K562 (cell line): Measurements from ENCODE around the gene BEST3. TPM values are rescaled to one million over a fixed set of nuclear protein-coding genes. Genes with fewer than 3 reads are reported as not detected.

ENCODE experiments used
- CHCHD3 ChIP-seq: fragments of 250-450 bp; sonication (Bioruptor Pico); IDR thresholded peaks from 2 replicates; pipeline ENCODE4 v2.1.2; 2022; ENCODE audit warnings: mild to moderate bottlenecking
- CTCF ChIP-seq, 3 experiments: IDR thresholded peaks in 2 of 3; conservative IDR thresholded peaks in 1 of 3; 2 replicates each; pipeline ENCODE4 v1.5.1; 2011 to 2012; ENCODE audit warnings: low read length in 3 of 3, mild to moderate bottlenecking in 3 of 3, control low read depth in 2 of 3, improper control_type of control experiment in 1 of 3, inconsistent platforms in 1 of 3, low read depth in 1 of 3, mixed read lengths in 1 of 3, moderate library complexity in 1 of 3; ENCODE audit not compliant: insufficient read depth in 2 of 3
- DDX20 ChIP-seq: fragments of 450-650 bp; IDR thresholded peaks from 2 replicates; pipeline ENCODE4 v1.6.1; 2016; ENCODE audit warnings: missing genetic modification characterization, low read depth, mild to moderate bottlenecking, missing compliant biosample characterization, moderate library complexity
- FOXA1 ChIP-seq: fragments of 450-650 bp; IDR thresholded peaks from 2 replicates; pipeline ENCODE4 v1.6.1; 2016; ENCODE audit warnings: mild to moderate bottlenecking, borderline replicate concordance
- GTF2B ChIP-seq: IDR thresholded peaks from 2 replicates; pipeline ENCODE4 v1.6.1; 2011; ENCODE audit not compliant: insufficient read length; ENCODE audit errors: extremely low read depth
- KAT2B ChIP-seq: IDR thresholded peaks from one replicate; pipeline ENCODE4 v1.6.1; 2012; ENCODE audit warnings: low read depth, mild to moderate bottlenecking, control low read depth, inconsistent platforms, low read length, moderate library complexity
- POLR3G ChIP-seq: IDR thresholded peaks from 2 replicates; pipeline ENCODE4 v1.6.1; 2011; ENCODE audit not compliant: insufficient read length, insufficient replicate concordance; ENCODE audit errors: extremely low read depth
- PRDM10 ChIP-seq: fragments of 450-650 bp; IDR thresholded peaks from 2 replicates; pipeline ENCODE4 v1.6.1; 2018; ENCODE audit not compliant: partially characterized antibody
- RUNX1 ChIP-seq: sonication (generic); IDR thresholded peaks from 2 replicates; pipeline ENCODE4 v1.6.1; 2016; ENCODE audit warnings: antibody characterized with exemption, low read depth
- polyA plus RNA-seq, 8 experiments: library from polyadenylated mRNA; depleted of rRNA in 4 of 8; stranded (reverse) in 5 of 8; unstranded in 3 of 8; fragments of >200 nt; fragmentation: Nextera tagmentation in 2 of 8; fragmentation: Illumina TruSeq in 1 of 8; extraction: Ambion mirVana in 2 of 8; extraction: Trizol in 1 of 8; gene quantifications; 2 replicates each; pipeline versions ENCODE4 v1.2.1 to v1.2.3, GENCODE V29; 2011 to 2014; ENCODE audit warnings: inconsistent platforms in 1 of 8, missing spikeins in 1 of 8
- total RNA-seq, 7 experiments: library from RNA; depleted of rRNA in 6 of 7; stranded (reverse); fragments of >200 nt in 6 of 7; fragmentation: Illumina TruSeq in 2 of 7; extraction: Trizol in 2 of 7; gene quantifications; 2 replicates each; pipeline versions ENCODE4 v1.2.1 to v1.2.3, GENCODE V29; 2011 to 2021; ENCODE audit warnings: low replicate concordance in 1 of 7

The BEST3 gene
- total and polyA plus RNA-seq, 9 of the 15 experiments (the other 6 are each of a cell fraction or from before 2014, with no cell fraction given): 0.15 TPM; not detected in 8

- TF ChIP-seq RUNX1 (no peak), CTCF (IDR thresholded peaks at IDR 0.05 in 2 of 3, conservative IDR thresholded peaks at IDR 0.05 in 1 of 3; ENCODE audit: insufficient read depth in 2 of 3, low read depth in 1 of 3, low read length in 3 of 3) (peak; percentile 49 to 56 (median 54); a peak in 4 of 6 replicates), POLR3G (no peak), CHCHD3 (CRISPR knock-in tag) (no peak), KAT2B (no peak), DDX20 (tag) (no peak), PRDM10 (no peak), GTF2B (no peak), FOXA1 (no peak)
Measured at GRCh38 chr12:69630191-69630590, 68.9 kb downstream of the BEST3 start (continued).
